Nephron (organoid): ENCODE data around the gene CBARP.

Experiments
- H3K27ac Mint-ChIP-seq, 3 experiments: 2 replicates each; pipeline ENCODE4 v1.8.0; 2020; ENCODE audit warnings: mixed read lengths in 3 of 3, mild to moderate bottlenecking in 2 of 3, moderate library complexity in 1 of 3
- H3K27me3 Mint-ChIP-seq: 2 replicates; pipeline ENCODE4 v1.8.0; 2021; ENCODE audit warnings: low read depth, mild to moderate bottlenecking, moderate library complexity, mixed read lengths
- H3K36me3 Mint-ChIP-seq: 2 replicates; pipeline ENCODE4 v1.8.0; 2020; ENCODE audit warnings: low read depth, mixed read lengths
- H3K4me1 Mint-ChIP-seq: 2 replicates; pipeline ENCODE4 v1.8.0; 2020; ENCODE audit warnings: mixed read lengths
- H3K4me3 Mint-ChIP-seq, 3 experiments: 2 replicates each; pipeline ENCODE4 v1.8.0; 2020; ENCODE audit warnings: mild to moderate bottlenecking in 3 of 3, mixed read lengths in 3 of 3, moderate library complexity in 2 of 3
- H3K9me3 Mint-ChIP-seq: 2 replicates; pipeline ENCODE4 v1.8.0; 2020; ENCODE audit warnings: mixed read lengths
- TF ChIP-seq, protein P1 (sequence below), 3 experiments: fragments of 200-600 bp; sonication (generic); IDR thresholded peaks; one replicate each; pipeline ENCODE4 v1.5.0; 2021; ENCODE audit warnings: antibody characterized with exemption in 3 of 3; ENCODE audit not compliant: unreplicated experiment in 3 of 3

Gene CBARP

DNA sequence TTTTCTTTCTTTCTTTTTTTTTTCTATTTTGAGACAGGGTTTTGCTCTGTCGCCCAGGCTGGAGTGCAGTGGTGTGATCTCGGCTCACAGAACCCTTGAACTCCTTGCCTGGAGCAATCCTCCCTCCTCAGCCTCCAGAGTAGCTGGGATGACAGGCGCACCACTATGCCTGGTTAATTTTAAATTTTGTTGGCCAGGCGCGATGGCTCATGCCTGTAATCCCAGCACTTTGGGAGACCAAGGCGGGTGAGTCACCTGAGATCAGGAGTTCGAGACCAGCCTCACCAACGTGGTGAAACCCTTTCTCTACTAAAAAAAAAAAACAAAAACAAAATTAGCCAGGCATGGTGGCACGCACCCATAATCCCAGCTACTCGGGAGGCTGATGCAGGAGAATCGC, 55.1 kb downstream of the CBARP start:
- Mint-ChIP-seq H3K27ac (no peak overlapping the region), H3K27me3 (peaks cover 12% of the 10 kb centered on the region), H3K9me3 (no peaks in the 10 kb centered on the region), H3K36me3 (no peaks in the 10 kb centered on the region), H3K4me1 (peaks cover 12% of the 10 kb centered on the region), H3K4me3 (no peak overlapping the region)
- TF ChIP-seq, protein P1, sequence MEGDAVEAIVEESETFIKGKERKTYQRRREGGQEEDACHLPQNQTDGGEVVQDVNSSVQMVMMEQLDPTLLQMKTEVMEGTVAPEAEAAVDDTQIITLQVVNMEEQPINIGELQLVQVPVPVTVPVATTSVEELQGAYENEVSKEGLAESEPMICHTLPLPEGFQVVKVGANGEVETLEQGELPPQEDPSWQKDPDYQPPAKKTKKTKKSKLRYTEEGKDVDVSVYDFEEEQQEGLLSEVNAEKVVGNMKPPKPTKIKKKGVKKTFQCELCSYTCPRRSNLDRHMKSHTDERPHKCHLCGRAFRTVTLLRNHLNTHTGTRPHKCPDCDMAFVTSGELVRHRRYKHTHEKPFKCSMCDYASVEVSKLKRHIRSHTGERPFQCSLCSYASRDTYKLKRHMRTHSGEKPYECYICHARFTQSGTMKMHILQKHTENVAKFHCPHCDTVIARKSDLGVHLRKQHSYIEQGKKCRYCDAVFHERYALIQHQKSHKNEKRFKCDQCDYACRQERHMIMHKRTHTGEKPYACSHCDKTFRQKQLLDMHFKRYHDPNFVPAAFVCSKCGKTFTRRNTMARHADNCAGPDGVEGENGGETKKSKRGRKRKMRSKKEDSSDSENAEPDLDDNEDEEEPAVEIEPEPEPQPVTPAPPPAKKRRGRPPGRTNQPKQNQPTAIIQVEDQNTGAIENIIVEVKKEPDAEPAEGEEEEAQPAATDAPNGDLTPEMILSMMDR (IDR thresholded peaks at IDR 0.05; ENCODE audit: unreplicated experiment in 3 of 3), result no peak

DNA sequence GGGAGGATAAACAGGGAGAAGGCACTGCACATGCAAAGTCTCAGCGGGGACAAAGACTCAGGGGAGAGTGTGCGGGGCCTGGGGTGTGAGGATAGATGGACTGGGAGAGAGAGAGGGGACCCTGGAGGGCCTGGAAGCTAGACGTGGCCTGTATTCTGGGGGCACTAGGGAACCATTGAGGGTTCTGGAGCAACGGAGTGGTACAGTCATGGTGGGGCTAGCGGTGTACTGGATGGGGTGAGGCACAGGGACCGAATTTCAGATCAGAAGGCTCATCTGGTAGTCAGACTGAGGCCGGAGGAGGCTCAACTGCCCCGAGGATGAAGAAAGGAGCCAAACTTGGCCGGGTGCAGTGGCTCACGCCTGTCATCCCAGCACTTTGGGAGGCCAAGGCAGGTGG, 55.7 kb downstream of the CBARP start:
- peaks cover 12% of the 10 kb centered on the region for H3K27me3 Mint-ChIP-seq
- TF ChIP-seq, protein P1 (IDR thresholded peaks at IDR 0.05; ENCODE audit: unreplicated experiment in 3 of 3), result no peak
- H3K4me1 Mint-ChIP-seq, result peaks cover 12% of the 10 kb centered on the region
- H3K36me3 Mint-ChIP-seq, result no peaks in the 10 kb centered on the region
- H3K9me3 Mint-ChIP-seq, result no peaks in the 10 kb centered on the region
- H3K27ac Mint-ChIP-seq, result peak overlapping the region in 2 of 3 experiments; percentile 54 to 55
- no peak overlapping the region for H3K4me3 Mint-ChIP-seq

DNA sequence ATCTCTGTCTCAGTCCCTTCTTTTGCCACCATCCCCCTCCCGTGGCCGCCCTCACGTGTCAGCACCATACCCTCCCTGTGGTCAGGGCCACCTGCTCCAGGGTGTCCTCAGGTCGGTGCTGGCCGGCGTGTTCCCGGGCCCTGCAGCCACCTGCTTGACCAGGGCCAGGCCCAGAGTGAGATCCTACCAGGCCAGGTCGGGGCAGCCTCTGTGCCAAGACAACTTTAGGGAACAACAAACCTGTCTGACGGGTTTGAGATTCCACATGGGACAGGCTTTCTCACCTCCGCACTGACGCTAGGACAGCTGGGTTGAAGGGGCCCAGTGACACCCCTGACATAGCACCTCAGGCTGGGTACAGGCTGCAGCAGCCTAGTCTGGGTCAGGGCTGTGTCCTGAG, 56.2 kb downstream of the CBARP start:
- peak overlapping the region; percentile 54 to 84 (median 55) for H3K27ac Mint-ChIP-seq
- TF ChIP-seq, protein P1 (IDR thresholded peaks at IDR 0.05; ENCODE audit: unreplicated experiment in 3 of 3), result no peak
- no peaks in the 10 kb centered on the region for H3K9me3 Mint-ChIP-seq
- no peak overlapping the region for H3K4me3 Mint-ChIP-seq
- no peaks in the 10 kb centered on the region for H3K36me3 Mint-ChIP-seq
- peaks cover 12% of the 10 kb centered on the region for H3K4me1 Mint-ChIP-seq
- peaks cover 12% of the 10 kb centered on the region for H3K27me3 Mint-ChIP-seq
